RWPE2 (cell line): ENCODE results near the gene LIMD2.
"Not testable (repeated sequence)": the region's sequence is repeated elsewhere in the genome, so short reads cannot be mapped to it uniquely, and the experiment has no call there.

ENCODE experiments used
- ATAC-seq: fragments of 200-7000 bp; cut with Tn5 transposase; 3 replicates; pipeline ENCODE4 v1.9.1; 2021; ENCODE audit warnings: low read depth
- DNase-seq: peaks from one replicate; pipeline ENCODE4 v3.0.0-alpha.2; 2020; ENCODE audit warnings: low spot score
- H3K27ac ChIP-seq: fragments of 450-650 bp; 2 replicates; pipeline ENCODE4 v1.5.1; 2017; ENCODE audit warnings: mild to moderate bottlenecking; ENCODE audit not compliant: poor library complexity, severe bottlenecking
- H3K27me3 ChIP-seq: fragments of 250-450 bp; sonication (Bioruptor Pico); 2 replicates; pipeline ENCODE4 v1.5.1; 2021; ENCODE audit warnings: mild to moderate bottlenecking, moderate library complexity; ENCODE audit not compliant: insufficient read depth, poor library complexity, severe bottlenecking
- H3K36me3 ChIP-seq: fragments of 250-450 bp; sonication (Bioruptor Pico); 2 replicates; pipeline ENCODE4 v1.5.1; 2020; ENCODE audit warnings: low read depth, mild to moderate bottlenecking, moderate library complexity
- H3K4me1 ChIP-seq: fragments of 250-450 bp; sonication (Bioruptor Pico); 2 replicates; pipeline ENCODE4 v1.5.1; 2021; ENCODE audit warnings: mild to moderate bottlenecking, moderate library complexity; ENCODE audit not compliant: insufficient read depth, poor library complexity, severe bottlenecking
- H3K4me3 ChIP-seq: fragments of 250-450 bp; sonication (Bioruptor Pico); 2 replicates; pipeline ENCODE4 v1.5.1; 2021; ENCODE audit warnings: mild to moderate bottlenecking, moderate library complexity; ENCODE audit not compliant: severe bottlenecking
- H3K9me3 ChIP-seq: fragments of 250-450 bp; sonication (Bioruptor Pico); 2 replicates; pipeline ENCODE4 v1.5.1; 2021; ENCODE audit warnings: mild to moderate bottlenecking, moderate library complexity; ENCODE audit not compliant: severe bottlenecking
- CTCF ChIP-seq: fragments of 450-650 bp; IDR thresholded peaks from one replicate; pipeline ENCODE4 v1.5.1; 2017; ENCODE audit warnings: mild to moderate bottlenecking, moderate library complexity; ENCODE audit not compliant: poor library complexity, severe bottlenecking

The LIMD2 gene

GRCh38 chr17:63735691-63736090, 35.8 kb upstream of the LIMD2 start:
- ATAC-seq: no peak
- Histone ChIP-seq H3K9me3 (no peaks in the 10 kb centered on the region), H3K27ac (no peak overlapping the region), H3K4me1 (peaks cover 4% of the 10 kb centered on the region), H3K36me3 (no peaks in the 10 kb centered on the region), H3K4me3 (no peak overlapping the region), H3K27me3 (no peaks in the 10 kb centered on the region)
- DNase-seq: no peak
- TF ChIP-seq CTCF: no peak

- Histone ChIP-seq H3K4me1 (no peaks in the 10 kb centered on the region), H3K36me3 (peaks cover 38% of the 10 kb centered on the region), H3K27me3 (no peaks in the 10 kb centered on the region), H3K27ac (no peak overlapping the region), H3K4me3 (no peak overlapping the region), H3K9me3 (no peaks in the 10 kb centered on the region)
- ATAC-seq: no peak
- no peak for DNase-seq
- TF ChIP-seq CTCF: no peak
Observed at GRCh38 chr17:63722403-63722802, 22.5 kb upstream of the LIMD2 start.

GRCh38 chr17:63720194-63720593, 20.3 kb upstream of the LIMD2 start:
- not testable (repeated sequence) for H3K9me3 ChIP-seq, H3K27ac ChIP-seq, ATAC-seq, H3K27me3 ChIP-seq, H3K4me1 ChIP-seq, DNase-seq, H3K4me3 ChIP-seq
- H3K36me3 ChIP-seq: peaks cover 35% of the 10 kb centered on the region

- TF ChIP-seq CTCF: no peak
- Histone ChIP-seq H3K4me3 (no peak overlapping the region), H3K9me3 (no peaks in the 10 kb centered on the region), H3K27ac (no peak overlapping the region), H3K27me3 (no peaks in the 10 kb centered on the region), H3K4me1 (no peaks in the 10 kb centered on the region), H3K36me3 (peaks cover 28% of the 10 kb centered on the region)
- no peak for DNase-seq
- no peak for ATAC-seq
Observed at GRCh38 chr17:63718988-63719387, 19.1 kb upstream of the LIMD2 start.

- Histone ChIP-seq H3K9me3 (no peaks in the 10 kb centered on the region), H3K27ac (no peak overlapping the region), H3K27me3 (no peaks in the 10 kb centered on the region), H3K4me3 (no peak overlapping the region), H3K36me3 (peaks cover 20% of the 10 kb centered on the region), H3K4me1 (no peaks in the 10 kb centered on the region)
- DNase-seq (no peak), ATAC-seq (no peak)
- no peak for TF ChIP-seq CTCF
Observed at GRCh38 chr17:63716426-63716825, 16.5 kb upstream of the LIMD2 start.
